GM19467 (cell line): ENCODE data around the gene ARID1B.
A peak's percentile ranks its signal among the peaks of the same experiment; 100 is the strongest.

Experiments
- ATAC-seq: cut with Tn5 transposase; IDR thresholded peaks from one replicate; pipeline ENCODE4 v1.9.1; 2021; ENCODE audit warnings: mild to moderate bottlenecking, moderate library complexity; ENCODE audit not compliant: unreplicated experiment

Gene ARID1B

GRCh38 chr6:157089851-157090250 lies 312.7 kb downstream of the ARID1B start:
- no peak for ATAC-seq

- no peak for ATAC-seq
These were observed 313.6 kb downstream of the ARID1B start for GRCh38 chr6:157090736-157091135.

DNA sequence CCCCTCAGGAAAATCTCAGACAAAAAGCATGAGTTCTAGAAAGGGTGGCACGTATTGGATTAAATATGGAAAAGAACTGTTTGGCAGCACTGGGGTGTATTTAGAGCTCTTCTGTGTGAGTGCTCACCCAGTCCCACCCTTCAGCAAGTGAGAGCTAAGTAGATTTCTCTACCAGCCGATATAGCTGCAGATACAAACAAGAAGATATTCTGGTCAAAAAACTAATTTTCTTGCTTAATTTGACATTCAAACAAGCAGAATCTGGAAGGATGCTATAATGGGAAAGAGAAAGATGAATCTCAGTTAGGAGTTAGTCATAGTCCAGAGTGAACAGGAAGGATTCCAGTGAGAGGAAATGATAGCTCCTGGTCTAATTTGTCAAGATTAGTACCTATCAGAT lies 314.1 kb downstream of the ARID1B start:
- no peak for ATAC-seq

- ATAC-seq, result no peak
These were observed 314.8 kb downstream of the ARID1B start for GRCh38 chr6:157091856-157092460.

- no peak for ATAC-seq
These were observed 315.6 kb downstream of the ARID1B start for GRCh38 chr6:157092736-157093135.

- no peak for ATAC-seq
These were observed 316.4 kb downstream of the ARID1B start for GRCh38 chr6:157093536-157093935.

GRCh38 chr6:157094038-157094437 lies 316.9 kb downstream of the ARID1B start:
- ATAC-seq, result no peak

DNA sequence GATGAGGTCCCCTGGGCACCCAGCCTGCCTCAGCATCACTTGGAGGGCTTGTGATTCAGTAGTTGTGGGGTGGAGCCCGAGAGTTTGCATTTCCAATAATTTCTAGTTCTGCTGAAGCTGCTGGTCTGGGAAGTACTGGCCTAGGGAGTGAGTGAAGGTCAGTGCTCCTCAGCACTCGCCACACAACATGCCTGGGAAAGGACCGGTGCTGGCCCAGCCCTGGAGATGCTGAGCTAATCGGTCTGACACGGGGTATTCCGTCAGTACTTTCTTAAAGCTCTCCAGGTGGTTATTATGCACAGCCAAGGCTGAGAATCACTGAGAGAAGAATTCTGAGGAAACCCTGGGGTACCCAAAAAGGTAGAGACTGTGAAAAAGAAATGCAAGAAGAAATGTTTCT lies 317.9 kb downstream of the ARID1B start:
- ATAC-seq, result no peak

- ATAC-seq, result no peak
These were observed 318.4 kb downstream of the ARID1B start for GRCh38 chr6:157095569-157095968.

DNA sequence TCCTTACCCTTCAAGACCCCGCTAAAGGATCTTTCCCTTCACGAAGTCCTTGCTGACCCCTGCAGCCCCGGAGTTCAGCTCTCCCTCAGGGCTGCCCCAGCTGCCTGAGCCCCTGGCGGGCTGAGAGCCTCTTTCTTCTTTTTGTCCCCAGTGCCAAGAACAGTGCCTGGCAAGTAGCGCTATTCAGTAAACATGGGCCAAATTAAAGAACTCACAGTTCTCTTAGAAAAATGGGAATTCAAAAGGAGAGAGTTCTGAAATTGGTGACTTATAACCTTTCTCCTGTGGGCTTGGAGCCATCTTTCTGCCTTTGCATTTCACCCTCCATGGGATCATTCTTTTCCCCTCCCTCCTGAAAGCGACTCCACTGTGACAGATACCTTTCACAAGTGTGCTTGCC lies 318.9 kb downstream of the ARID1B start:
- no peak for ATAC-seq

DNA sequence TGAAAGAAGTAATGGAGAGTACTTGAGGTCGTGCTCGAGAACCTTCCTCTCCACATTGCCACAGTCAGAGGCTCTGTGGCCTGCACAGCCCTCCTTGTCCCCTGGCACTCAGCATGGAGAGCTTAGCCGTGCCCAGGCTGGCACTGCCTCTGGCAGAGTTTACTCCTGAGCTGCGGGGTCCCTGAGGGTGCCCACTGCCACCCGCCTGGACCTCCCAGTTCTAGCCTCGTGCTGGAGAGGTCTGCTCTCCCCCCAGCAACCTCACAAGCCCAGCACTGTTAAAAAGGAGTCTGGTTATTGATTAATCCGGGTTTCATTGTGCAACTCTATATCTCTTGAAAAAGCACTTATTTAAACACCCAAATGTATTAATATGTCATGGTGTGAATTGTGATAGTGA lies 319.3 kb downstream of the ARID1B start:
- ATAC-seq, result no peak

GRCh38 chr6:157097255-157097955 lies 320.2 kb downstream of the ARID1B start:
- no peak for ATAC-seq

GRCh38 chr6:157098999-157099398 lies 321.8 kb downstream of the ARID1B start:
- no peak for ATAC-seq

DNA sequence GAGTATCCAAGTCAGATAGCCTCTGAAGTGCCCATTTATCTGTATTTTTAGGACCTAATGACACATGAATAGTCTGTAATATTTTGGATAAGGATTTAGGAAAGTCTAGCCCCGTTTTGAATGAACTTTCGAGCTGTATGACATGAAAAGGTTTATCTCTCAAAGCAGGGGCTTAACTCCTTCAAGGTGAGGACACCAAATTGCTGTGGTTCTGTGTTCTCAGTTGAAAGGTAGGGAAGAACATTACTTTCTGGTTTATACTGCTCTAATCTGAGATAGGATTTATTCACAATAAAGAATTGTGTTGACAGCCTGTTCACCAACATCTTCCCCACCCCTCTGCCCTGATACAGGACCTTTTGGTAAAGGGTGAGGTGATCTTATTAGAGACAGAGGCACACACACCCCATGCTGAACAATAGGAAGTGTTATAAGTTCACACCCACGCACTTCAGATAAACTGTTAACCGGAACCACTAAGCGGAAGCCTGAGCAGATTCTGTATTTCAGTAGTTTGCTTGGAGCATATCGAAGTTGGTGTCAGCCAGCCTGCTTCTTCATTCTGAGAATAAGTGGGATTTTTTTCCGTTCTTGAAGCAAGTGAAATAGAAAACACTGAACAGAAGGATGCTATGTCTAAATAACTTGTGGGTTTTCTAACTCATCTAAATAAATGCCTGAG lies 322.9 kb downstream of the ARID1B start:
- ATAC-seq, result peak; percentile 92

DNA sequence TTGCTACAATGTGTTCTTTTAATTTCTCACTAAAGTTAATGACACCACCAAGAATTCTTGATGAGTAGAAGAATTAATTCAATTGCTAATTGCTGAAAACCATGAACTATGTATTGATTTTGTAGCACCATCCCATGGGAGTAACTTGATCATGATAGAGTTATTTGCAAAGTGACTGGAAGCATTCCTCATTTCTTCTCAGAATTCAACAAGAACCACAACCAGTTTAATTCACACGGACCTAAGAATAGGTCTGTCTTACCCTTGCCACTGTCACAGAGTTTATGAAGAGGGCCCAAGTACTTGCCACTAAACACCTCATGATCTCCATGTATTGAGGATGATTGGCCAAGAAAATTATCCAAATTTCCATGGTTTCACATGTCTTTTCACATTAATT lies 324.0 kb downstream of the ARID1B start:
- no peak for ATAC-seq

DNA sequence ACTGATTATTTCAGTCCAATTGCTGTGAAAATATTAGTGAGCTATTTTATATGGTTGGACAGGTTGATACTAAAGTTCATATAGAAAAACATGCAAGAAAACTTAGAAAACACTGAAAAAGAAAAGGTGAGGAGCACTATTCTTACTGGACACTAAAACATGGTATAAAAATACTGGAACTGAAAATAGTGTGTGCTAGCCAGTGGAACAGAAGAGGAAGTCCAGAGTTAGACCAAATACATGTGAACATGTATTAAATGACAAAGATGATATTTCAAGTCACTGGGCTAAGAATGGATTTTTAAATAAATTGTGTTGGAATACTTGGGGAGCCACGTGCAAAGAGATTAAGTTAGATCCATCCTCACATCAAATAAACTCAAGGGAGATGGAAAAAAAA lies 327.6 kb downstream of the ARID1B start:
- no peak for ATAC-seq

DNA sequence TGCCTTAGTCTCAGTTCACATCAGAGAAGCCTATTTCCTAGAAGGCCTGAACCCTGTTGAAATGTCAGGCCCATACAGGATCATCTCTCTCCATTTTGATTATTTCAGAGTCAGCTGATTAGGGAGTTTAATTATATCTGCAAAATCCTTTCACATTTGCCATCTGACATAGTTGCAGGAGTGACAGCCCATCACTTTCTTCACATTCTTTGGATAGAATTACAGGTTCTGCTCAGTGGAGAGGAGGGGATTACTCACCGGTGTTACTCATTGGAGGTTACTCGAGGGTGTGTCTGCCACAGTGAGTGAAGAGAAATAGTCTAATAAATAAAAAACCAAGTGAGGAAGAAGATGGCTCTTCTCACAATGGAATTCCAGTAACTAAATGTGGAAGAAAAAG lies 329.3 kb downstream of the ARID1B start:
- no peak for ATAC-seq

DNA sequence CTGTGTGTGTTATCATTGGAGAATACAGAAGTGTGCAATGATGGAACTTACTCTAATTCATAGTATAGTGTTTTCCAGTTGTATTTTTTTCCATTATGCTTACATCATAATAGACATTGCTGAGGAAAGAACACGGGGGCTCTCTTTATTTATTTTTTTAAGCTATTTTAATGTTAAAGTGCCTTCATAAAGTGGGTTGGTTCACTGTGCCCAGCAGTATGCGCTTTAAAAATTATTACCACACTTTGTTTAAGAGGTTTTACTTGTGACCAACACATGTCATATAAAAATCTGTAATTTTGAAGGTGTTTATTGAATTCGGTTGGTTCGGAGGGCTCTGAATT lies 330.4 kb downstream of the ARID1B start:
- ATAC-seq, result no peak

DNA sequence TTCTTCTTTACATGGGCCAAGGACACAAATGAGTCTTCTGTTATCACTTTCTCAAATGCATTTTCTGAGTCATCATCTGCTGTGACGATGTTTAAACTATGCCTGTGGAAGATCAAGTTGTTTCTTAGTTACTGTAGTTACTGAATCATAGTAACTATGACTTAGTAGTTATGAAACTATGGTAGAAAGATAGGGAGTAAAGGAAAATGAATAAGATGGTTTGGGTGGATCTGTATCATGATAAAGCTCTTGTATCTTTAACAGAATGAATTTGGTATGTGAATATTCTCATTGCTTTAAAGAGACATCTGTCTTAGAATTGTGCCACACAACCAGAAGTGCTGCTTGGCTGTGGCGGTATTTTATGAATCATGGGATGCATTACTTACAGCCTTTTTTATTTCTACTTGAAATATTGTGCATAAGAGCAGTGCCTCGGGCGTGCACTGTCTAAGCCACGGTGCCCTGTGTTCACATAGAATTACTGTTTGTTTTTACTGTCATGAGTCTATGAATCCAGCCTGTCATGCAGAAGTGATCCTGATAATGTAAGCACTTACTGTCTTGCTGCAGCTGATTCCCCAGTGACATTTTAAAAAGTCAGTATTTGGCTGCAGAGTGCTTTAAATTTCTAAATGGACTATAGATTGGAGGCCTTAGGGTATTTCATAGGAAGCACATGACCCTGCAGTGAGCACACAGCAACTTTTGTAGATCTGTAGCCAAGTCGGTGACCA lies 330.9 kb downstream of the ARID1B start:
- no peak for ATAC-seq

- no peak for ATAC-seq
These were observed 331.7 kb downstream of the ARID1B start for GRCh38 chr6:157108923-157109322.

DNA sequence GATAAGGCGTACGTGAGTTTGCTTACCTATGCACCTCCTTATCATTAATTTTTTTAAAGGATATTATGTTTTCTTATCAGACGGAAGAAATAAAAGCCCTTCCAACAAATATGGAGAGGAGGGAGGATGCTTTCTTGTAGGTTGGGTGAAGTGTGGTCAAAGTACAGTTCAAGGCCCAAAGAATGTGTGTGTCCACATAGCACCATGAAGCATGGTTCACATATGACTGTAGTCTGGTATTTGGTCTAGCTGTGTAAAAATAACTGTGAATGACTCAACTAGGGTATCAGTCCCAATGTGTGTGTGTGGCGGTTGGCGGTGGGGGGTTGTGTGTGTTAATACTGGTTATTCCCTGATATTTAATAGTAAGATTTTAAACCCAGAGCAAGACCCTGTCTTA lies 333.4 kb downstream of the ARID1B start:
- no peak for ATAC-seq

- no peak for ATAC-seq
These were observed 336.2 kb downstream of the ARID1B start for GRCh38 chr6:157113389-157113788.
